HL-60 (cell line): ENCODE measurements around the gene PDE4A.
"Not testable (repeated sequence)": the region's sequence is repeated elsewhere in the genome, so short reads cannot be mapped to it uniquely, and the experiment has no call there.

Source experiments
- DNase-seq, 2 experiments: peaks; one replicate each; pipeline ENCODE4 v3.0.0-alpha.2; 2010 to 2020; ENCODE audit warnings: low read depth in 1 of 2, low spot score in 1 of 2
- H3K27ac ChIP-seq: fragments of 250-450 bp; sonication (Bioruptor Pico); replicated peaks from 2 replicates; pipeline ENCODE4 v1.5.1; 2020; ENCODE audit warnings: mild to moderate bottlenecking, moderate library complexity
- H3K27me3 ChIP-seq: fragments of 250-450 bp; sonication (Bioruptor Pico); 2 replicates; pipeline ENCODE4 v1.5.1; 2021; ENCODE audit warnings: mild to moderate bottlenecking, moderate library complexity; ENCODE audit not compliant: insufficient read depth, poor library complexity, severe bottlenecking
- H3K4me3 ChIP-seq: replicated peaks from 2 replicates; pipeline ENCODE4 v1.5.1; 2011; ENCODE audit warnings: mild to moderate bottlenecking, control low read depth, low read length; ENCODE audit not compliant: insufficient read depth
- CTCF ChIP-seq: IDR thresholded peaks from one replicate; pipeline ENCODE4 v1.5.1; 2011; ENCODE audit warnings: low read length, control low read depth, inconsistent platforms; ENCODE audit not compliant: insufficient read depth
- GABPA ChIP-seq: IDR thresholded peaks from 2 replicates; pipeline ENCODE4 v1.6.1; 2012; ENCODE audit warnings: low read depth
- POLR2AphosphoS5 ChIP-seq: IDR thresholded peaks from 2 replicates; pipeline ENCODE4 v1.6.1; 2012; ENCODE audit warnings: low read depth
- REST ChIP-seq: IDR thresholded peaks from 2 replicates; pipeline ENCODE4 v1.6.1; 2012; ENCODE audit warnings: low read depth; ENCODE audit not compliant: insufficient replicate concordance
- SPI1 ChIP-seq: IDR thresholded peaks from 2 replicates; pipeline ENCODE4 v1.6.1; 2012; ENCODE audit warnings: low read depth, mild to moderate bottlenecking, borderline replicate concordance

The PDE4A gene

GRCh38 chr19:10399340-10399739 is 21.0 kb upstream of the PDE4A start:
- not testable (repeated sequence) for H3K27ac ChIP-seq, DNase-seq, H3K27me3 ChIP-seq, H3K4me3 ChIP-seq

DNA sequence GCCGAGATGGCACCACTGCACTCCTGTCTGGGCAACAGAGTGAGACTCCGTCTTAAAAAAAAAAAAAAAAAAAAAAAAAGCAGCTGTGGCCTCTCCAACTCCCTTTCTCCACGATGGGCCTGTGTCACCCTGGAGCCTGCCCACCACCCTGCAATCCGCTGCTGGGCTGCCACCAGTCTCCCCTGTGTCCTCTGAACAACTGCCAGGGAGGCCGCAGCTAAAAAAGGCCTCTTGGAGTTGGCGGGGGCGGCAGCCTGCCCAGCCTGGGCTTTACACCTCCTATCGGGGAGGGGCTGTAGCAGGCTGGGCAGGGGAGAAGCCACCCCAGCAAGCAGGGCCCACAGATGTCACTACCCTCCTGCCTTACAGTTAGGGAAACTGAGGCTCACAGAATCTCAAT is 20.5 kb upstream of the PDE4A start:
- no peak for TF ChIP-seq POLR2AphosphoS5
- no peak for TF ChIP-seq REST
- no peak for TF ChIP-seq CTCF
- TF ChIP-seq SPI1 = no peak
- TF ChIP-seq GABPA = no peak
- no peak overlapping the region for H3K4me3 ChIP-seq
- DNase-seq = no peak

DNA sequence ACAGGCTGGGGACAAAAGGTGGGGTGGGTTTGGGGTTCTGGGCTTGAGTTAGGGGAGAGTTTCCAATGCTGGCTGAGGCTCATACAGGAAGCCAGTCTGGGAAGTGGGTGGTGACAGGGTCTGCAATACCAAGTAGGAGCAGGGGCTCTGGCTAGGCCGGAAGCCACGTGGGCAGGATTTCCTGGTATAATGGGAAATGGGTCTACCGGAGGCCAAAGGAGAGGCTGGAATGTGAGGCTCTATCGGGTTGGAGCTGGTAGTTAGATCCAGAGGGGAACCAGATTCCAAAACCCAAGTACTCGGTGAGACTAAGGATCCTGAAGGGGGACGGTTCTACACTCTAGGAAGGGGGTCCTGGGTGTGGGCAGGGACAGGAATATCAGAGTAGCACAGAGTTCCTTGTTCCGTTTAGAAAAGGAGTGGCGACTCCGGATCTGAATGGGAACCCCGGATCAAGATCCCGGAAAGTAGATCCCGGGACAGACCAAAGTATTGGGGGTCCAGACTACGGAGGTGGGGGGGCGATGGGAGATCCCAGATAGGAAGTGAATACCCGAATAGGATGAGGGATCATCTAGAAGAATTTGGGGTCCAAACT is 17.8 kb upstream of the PDE4A start:
- H3K27ac ChIP-seq = peak overlapping the region; percentile 56
- peak in 1 of 2 experiments; percentile 31 for DNase-seq
- peak overlapping the region; percentile 99 for H3K4me3 ChIP-seq
- peaks cover 15% of the 10 kb centered on the region for H3K27me3 ChIP-seq
- TF ChIP-seq REST = no peak
- no peak for TF ChIP-seq POLR2AphosphoS5
- no peak for TF ChIP-seq SPI1
- TF ChIP-seq GABPA = no peak
- TF ChIP-seq CTCF = no peak

More for the DNA sequence above, 20.5 kb upstream of the PDE4A start:
- Histone ChIP-seq H3K27ac (no peak overlapping the region), H3K27me3 (peaks cover 5% of the 10 kb centered on the region)

- Histone ChIP-seq H3K27me3 (peaks cover 15% of the 10 kb centered on the region), H3K27ac (peak within 1 kb of the TSS; percentile 56), H3K4me3 (peak within 1 kb of the TSS; percentile 99)
- TF ChIP-seq POLR2AphosphoS5 (peak; percentile 88), REST (no peak), GABPA (peak; percentile 90), SPI1 (peak; percentile 33; the same call in 1 of the 2 replicates)
- peak; percentile 90 to 95 for DNase-seq
These were observed 17.0 kb upstream of the PDE4A start, which contains the start of gene CDC37 for GRCh38 chr19:10403137-10404021. CDC37 (minus strand) TSS chr19:10403542; CDS start chr19:10403479, 63 bp downstream.
